GM19328 (cell line): ENCODE data around the gene EMC10.

Experiments
- ATAC-seq: cut with Tn5 transposase; IDR thresholded peaks from one replicate; pipeline ENCODE4 v1.9.1; 2021; ENCODE audit warnings: mild to moderate bottlenecking, moderate library complexity; ENCODE audit not compliant: unreplicated experiment

EMC10 gene

DNA sequence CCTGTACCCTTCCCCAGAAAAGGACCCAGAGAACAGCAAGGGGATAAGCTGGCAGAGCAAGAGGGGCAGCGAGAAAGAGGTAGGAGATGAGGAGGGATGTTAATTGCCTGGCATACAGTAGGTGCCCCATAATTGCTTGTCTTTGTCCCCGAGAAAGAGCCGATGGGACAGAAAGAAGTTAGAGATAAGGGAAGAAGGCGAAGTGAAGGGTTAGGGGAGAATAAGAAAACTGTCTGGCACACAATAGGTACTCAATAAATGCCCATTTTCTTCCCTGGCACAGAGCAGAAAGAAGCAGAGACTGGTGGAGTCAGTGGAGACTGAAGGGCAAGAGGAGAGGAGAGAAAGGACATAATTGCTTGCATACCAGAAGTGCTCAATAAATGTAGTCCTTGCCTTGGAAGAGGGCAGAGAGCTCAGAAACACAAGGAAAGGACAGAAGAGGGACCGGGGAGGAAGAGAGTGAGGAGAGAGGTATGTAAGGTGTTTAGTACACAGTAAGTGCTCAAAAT lies 18.8 kb downstream of the EMC10 start:
- no peak for ATAC-seq

DNA sequence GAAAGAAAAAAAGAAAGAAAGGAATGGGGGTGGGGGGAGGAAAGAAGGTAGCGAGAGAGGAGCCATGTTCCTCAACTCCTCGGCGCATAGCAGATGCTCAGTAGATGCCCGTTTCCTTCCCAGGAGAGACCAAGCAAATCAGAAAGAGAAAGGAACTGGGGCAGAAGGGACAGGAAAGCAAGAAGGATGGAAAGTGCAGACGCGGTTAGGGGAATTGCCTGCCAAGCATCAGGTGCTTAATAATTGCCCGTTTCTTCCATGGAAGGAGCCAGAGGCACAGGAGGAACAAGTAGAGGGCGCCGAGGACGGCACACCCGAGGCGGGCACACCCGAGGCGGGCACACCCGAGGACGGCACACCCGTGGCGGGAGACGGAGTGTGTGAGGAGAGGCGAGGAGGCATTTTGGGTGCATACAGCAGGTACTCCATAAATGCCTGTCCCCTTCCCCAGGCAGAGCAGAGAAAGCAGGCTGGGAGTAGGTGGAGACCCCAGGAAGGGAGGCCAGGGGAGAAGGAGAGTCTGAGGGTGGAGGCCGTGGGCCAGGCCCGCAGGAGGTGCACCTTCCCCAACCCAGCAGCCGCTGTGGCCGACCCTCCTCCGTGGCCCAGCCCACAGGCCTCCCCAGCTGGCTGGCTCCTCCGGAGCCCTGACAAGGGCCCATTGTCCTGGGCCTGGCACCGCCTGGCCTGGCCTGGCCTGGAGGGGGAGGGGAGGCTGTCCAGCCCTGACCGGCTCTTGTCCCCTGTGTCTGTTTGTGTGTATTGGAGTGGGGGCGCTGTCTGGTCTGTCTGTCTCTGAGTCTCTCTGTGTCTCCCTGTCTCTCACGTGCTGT lies 20.1 kb downstream of the EMC10 start:
- no peak for ATAC-seq

- ATAC-seq, result no peak
These were observed 20.7 kb downstream of the EMC10 start for GRCh38 chr19:50497022-50497405.

- no peak for ATAC-seq
These were observed 22.1 kb downstream of the EMC10 start for GRCh38 chr19:50498219-50499056.

DNA sequence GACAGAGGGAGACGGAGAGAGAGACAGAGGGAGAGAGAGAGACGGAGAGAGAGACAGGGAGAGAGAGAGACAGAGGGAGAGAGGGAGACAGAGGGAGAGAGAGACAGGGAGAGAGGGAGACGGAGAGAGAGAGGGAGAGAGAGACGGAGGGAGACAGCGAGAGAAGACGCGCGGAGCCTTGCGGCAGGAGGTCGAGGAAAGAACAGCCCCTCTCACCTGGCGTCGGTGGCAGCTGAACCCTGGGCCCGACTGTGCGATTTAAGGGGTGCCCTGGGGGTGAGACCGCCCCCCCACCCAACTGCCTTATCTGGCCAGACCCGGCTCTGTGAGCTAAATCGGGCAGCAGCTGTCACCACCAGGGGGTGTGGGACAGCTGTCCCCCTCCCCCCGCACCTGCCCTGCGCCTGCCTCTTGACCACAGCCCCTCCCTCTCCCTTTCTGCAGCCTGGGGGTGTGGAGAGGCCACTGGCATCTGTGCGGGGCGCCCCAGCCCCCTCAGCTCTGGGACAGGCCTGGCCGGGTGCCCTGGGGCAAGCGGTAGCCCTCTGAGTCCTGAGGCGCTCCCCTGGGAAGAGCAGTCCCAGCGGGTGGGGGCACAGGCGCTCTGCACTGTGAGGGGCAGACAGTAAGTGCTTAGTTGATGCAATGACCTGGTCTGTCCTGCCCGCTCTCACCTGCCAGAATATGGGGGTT lies 23.9 kb downstream of the EMC10 start:
- ATAC-seq, result no peak

DNA sequence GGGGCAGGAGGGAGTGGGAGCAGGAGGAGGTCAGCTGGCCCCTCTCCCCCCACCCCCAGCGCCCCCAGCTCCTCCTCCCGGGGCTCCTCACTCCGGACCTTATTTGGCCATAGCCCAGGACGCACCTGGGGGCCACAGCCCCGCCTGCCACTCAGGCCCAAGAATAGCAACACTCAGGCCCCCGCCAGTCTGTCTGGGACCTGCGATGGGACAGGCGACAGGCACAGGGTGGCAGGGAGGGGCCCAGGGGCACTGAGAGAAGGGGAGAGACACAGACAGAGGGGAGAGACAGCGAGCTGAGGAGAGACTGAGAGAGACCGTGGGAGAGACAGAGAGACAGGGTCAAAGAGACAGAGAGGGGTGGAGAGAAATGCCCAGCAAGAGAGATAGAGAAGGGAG lies 24.4 kb downstream of the EMC10 start:
- ATAC-seq, result no peak

- no peak for ATAC-seq
These were observed 24.9 kb downstream of the EMC10 start for GRCh38 chr19:50501186-50501567.

GRCh38 chr19:50501568-50502475 lies 25.5 kb downstream of the EMC10 start:
- no peak for ATAC-seq

DNA sequence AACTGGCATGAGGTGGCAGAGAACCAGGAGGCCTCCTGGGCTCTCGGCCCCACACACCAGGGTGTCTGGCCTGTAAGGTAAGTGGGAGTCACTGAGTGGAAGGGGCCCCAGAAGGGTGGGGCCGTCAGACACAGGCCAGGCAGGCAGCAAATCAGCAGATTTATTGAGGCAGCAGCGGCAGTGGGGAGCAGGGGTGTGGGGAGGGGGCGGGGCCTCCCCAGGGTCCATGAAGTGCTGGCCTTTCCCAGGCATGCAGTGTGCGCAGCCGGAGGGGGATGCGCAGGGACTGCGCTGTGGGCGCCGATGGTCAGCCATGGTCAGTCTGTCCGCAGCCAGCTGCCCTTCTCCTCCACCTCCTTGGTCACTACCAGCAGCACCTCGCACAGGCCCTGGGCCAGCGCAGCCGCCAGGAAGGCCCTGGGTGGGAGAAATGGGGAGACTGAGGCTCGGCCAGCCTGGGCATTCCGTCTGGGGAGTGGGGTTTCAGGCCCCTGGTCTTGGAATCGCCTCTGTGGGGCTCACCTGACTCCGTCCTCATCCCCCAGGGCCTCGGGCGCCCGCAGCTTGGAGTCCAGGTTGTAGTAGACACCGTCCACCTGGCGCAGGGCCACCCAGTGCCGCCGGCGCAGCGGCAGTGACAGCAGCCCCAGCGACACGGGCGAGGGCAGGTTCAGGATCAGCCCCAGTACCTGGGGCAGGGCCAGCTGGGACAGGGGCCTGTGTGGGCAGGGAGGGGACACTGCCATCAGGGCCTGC lies 29.7 kb downstream of the EMC10 start:
- ATAC-seq, result no peak

DNA sequence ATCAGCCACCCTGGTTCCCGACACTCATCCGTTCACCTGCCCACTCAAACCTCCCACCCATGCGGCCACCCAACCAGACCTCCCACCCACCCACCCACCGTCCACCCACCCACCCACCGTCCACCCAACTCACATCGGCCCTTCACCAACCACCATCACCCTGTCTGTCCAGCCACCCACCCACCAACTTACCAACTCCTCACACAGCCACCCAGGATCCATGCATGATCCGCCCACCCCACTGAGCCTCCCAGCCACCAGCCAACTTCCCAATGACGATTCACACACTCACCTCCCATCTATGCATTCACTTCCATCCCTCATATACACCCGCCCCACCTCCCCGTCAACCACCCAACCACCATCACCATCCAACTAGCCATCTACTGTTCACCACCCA lies 30.4 kb downstream of the EMC10 start:
- ATAC-seq, result no peak

DNA sequence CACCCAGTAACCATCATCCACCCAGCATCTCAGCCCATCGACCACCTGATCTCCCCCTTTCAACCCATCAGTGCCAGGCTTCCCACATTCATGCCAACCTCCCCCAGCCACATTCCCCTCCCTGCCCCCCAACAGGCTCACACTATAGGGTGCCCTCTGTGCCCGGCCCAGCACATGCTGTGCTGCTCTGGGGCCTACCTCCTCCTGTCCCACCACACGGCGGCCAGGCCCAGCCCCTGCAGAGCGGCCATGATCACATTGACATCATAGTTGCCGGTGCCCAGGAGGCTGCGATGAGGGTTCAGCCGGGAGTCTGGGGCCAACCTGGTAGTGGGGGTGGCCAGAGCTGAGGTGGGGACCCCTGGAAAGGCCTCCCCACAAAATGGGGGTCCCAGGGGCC lies 31.1 kb downstream of the EMC10 start:
- ATAC-seq, result no peak

DNA sequence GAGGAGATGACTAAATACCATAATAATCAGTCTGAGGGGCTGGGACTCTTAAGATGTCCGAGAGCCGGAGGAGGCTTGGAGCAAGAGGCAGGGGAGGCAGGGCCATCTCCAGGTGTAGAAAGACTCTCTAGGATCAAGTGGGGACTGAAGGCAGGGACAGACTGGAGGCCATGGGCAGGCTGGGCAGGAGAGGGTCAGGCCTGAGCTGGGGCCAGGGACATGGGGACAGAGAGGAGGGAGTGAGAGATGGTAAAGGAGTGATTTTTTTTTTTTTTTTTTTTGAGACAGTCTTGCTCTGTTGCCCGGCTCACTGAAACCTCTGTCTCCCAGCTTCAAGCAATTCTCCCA lies 32.5 kb downstream of the EMC10 start:
- no peak for ATAC-seq

DNA sequence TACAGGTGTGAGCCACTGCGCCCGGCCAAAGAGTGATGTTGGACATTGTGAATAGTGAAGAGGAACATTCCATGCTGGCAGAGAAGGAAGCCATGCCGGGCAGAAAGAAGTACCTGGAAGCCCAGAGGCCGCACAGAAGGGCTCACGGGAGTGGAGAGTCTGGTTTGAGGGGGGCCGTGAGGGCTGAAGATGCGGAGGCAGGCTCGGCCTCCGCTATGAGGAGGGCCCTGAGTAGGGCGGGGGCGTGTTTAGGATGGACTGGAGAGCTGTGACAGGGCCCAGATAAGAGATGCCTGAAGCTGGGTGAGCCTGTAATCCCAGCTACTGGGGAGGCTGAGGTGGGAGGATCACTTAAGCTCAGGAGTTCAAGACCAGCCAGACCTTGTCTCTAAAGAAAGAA lies 33.1 kb downstream of the EMC10 start:
- no peak for ATAC-seq

DNA sequence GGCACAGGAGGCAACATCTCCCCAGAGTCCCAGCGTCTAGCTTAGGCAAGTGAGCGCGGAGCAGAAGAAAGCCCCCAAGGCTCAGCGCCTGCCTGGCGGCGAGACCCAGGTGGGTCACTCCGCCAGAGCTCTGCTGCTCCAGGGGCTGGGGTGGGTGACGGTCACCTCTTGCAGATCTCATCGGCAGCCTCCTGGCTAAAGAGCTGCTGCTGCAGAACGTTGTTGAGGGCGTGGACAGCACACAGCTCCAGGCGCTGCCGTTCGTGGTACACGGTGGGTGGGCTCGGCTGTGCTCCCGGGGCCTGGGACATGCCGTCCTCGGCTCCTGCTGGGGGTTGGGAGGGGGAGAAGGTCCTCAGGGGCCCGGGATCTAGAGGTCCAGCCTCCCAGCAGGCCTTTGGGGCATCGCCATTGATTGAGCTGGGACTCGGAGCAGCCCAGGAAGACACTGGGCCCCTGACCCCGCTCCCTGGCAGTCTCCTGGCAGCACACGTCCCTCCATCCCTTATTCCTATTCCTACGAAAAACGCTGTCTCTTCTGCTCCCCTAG lies 33.9 kb downstream of the EMC10 start:
- no peak for ATAC-seq

GRCh38 chr19:50510700-50511068 lies 34.4 kb downstream of the EMC10 start:
- no peak for ATAC-seq

DNA sequence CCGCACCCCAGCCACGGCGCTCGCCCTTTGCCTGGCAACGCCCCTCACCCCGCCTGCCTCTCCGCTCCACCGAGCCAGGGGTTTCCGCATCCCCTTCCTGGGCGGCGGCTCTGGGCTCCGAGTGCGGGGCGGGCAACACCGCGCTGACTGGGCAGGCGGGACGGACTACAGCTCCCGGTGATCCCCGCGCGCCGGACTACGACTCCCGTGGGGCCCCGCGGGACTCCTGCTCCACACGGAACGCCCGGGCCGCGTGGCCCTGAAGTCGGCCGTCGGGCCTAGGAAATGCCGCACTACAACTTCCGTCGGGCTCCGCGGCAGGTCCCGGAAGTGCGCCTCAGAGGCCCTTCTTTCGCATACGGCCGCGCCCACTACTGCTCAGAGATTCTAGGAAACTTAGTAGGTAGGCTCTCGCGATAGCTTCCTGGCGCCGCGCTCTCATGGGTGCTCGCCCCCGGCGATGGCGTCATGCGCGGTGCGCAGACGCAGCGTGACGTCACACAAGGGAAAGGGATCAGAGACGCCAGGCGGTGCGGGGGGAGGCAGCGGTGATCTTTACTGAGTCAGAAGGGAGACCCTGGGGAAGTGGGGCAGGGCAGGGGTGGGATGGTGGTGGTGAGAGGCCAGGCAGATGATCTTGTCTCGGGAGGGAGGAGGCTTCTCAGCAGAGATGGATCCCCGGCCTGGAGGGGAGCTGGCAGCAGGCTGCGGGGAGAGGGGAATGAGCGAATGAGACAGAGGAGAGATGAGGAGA lies 34.9 kb downstream of the EMC10 start, which contains the start of gene JOSD2:
TSS of gene JOSD2 (minus strand) at position 123 of the 754 bp plus-strand sequence. CDS start 760 bp downstream, outside the sequence.
- ATAC-seq, result peak; percentile 85

- ATAC-seq, result no peak
These were observed 36.0 kb downstream of the EMC10 start for GRCh38 chr19:50512112-50512998.
